Ascending aorta (tissue), 2 donors: ENCODE results near the gene YIF1B. TPM values are rescaled to one million over a fixed set of nuclear protein-coding genes. Genes with fewer than 3 reads are reported as not detected.

ENCODE experiments used
- DNase-seq, 2 donors: peaks; one replicate each; pipeline ENCODE4 v3.0.0-alpha.2; 2019; ENCODE audit warnings: low spot score in 2 of 2
- H3K27ac ChIP-seq, 2 donors: fragments of 200-600 bp; sonication (generic); one replicate each; pipeline ENCODE4 v1.5.1; 2016 to 2017; ENCODE audit warnings: mild to moderate bottlenecking in 1 of 2
- H3K27me3 ChIP-seq: fragments of 200-600 bp; sonication (generic); one replicate; pipeline ENCODE4 v1.5.1; 2017
- H3K36me3 ChIP-seq, 2 donors: fragments of 200-600 bp; sonication (generic); one replicate each; pipeline ENCODE4 v1.5.1; 2016
- H3K4me1 ChIP-seq, 2 donors: fragments of 200-600 bp; sonication (generic); one replicate each; pipeline ENCODE4 v1.5.1; 2016 to 2017; ENCODE audit warnings: mild to moderate bottlenecking in 1 of 2
- H3K4me3 ChIP-seq, 2 donors: fragments of 200-600 bp; sonication (generic); one replicate each; pipeline ENCODE4 v1.5.1; 2016 to 2017; ENCODE audit warnings: mild to moderate bottlenecking in 1 of 2
- H3K9me3 ChIP-seq, 2 donors: fragments of 200-600 bp; sonication (generic); one replicate each; pipeline ENCODE4 v1.5.1; 2016
- intact Hi-C: fragments of 100-400 bp; cut with DNase I; formaldehyde crosslinking; loops from one replicate; pipeline ENCODE4 v1.15.1; 2023
- total RNA-seq: library from RNA; depleted of rRNA; stranded (reverse); fragments of >200 nt; gene quantifications from one replicate; pipeline ENCODE4 v1.1.0, GENCODE V29; 2016
- TF ChIP-seq, protein P1 (sequence below), 3 experiments: fragments of 200-600 bp in 2 of 3; fragments of 450-650 bp in 1 of 3; sonication (generic) in 2 of 3; IDR thresholded peaks; one replicate each; pipeline ENCODE4 v1.5.1; 2016 to 2019; ENCODE audit warnings: antibody characterized with exemption in 3 of 3, mild to moderate bottlenecking in 1 of 3, moderate library complexity in 1 of 3

The YIF1B gene
- total RNA-seq, 1 donor from 2014 or later = 24.7 TPM

DNA sequence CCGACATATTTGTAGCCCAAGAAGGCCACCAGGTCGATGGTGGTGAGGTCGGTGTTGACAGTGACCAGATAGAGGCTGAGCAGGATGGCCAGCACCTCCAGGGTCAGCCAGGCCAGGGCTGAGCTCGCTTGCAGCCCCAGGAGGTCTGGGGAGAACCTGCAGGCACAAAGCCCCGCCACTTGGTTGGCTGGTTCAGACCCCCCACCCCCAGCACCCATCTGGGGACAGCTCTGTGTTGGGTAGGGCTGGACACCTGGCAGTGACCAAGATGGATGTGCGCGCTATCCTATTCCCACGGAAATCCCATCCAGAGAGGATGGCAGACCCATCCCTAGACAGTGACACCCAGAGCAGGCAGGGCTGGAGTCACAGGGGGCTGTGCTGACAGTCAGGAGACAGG, 8.2 kb downstream of the YIF1B start:
- H3K27ac ChIP-seq = no peak overlapping the region
- peaks cover 46 to 54% of the 10 kb centered on the region in 2 donors for H3K36me3 ChIP-seq
- DNase-seq = no peak
- intact Hi-C loops = no loop called here
- H3K4me3 ChIP-seq = no peak overlapping the region
- no peaks in the 10 kb centered on the region for H3K4me1 ChIP-seq
- TF ChIP-seq, protein P1, sequence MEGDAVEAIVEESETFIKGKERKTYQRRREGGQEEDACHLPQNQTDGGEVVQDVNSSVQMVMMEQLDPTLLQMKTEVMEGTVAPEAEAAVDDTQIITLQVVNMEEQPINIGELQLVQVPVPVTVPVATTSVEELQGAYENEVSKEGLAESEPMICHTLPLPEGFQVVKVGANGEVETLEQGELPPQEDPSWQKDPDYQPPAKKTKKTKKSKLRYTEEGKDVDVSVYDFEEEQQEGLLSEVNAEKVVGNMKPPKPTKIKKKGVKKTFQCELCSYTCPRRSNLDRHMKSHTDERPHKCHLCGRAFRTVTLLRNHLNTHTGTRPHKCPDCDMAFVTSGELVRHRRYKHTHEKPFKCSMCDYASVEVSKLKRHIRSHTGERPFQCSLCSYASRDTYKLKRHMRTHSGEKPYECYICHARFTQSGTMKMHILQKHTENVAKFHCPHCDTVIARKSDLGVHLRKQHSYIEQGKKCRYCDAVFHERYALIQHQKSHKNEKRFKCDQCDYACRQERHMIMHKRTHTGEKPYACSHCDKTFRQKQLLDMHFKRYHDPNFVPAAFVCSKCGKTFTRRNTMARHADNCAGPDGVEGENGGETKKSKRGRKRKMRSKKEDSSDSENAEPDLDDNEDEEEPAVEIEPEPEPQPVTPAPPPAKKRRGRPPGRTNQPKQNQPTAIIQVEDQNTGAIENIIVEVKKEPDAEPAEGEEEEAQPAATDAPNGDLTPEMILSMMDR (IDR thresholded peaks at IDR 0.05) = no peak
- H3K9me3 ChIP-seq = no peaks in the 10 kb centered on the region
- no peaks in the 10 kb centered on the region for H3K27me3 ChIP-seq

DNA sequence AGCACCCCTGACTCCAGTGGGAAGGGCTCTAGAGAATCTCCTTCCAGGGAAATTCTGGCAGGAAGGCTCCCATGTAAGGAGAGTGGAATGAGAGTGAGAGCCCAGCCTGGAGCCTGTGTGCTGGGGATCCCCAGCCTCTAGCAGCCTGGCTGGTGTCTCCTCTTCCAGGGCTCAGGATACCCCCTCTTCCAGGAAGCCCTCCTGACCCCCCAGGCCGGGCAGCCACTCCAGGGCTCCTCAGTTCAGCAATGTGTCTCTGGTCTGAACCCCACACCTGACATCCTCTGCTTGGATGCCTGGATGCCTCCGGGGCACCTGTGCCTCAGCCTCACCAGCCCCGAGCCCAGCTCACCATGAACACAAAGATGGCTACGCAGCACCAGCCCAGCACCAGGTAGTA, 8.7 kb downstream of the YIF1B start:
- no peaks in the 10 kb centered on the region for H3K27me3 ChIP-seq
- H3K9me3 ChIP-seq = no peaks in the 10 kb centered on the region
- TF ChIP-seq, protein P1 (IDR thresholded peaks at IDR 0.05) = no peak
- DNase-seq = no peak
- no peak overlapping the region for H3K27ac ChIP-seq
- H3K4me1 ChIP-seq = no peaks in the 10 kb centered on the region
- H3K36me3 ChIP-seq = peaks cover 46 to 54% of the 10 kb centered on the region in 2 donors
- intact Hi-C loops = no loop called here
- H3K4me3 ChIP-seq = no peak overlapping the region

DNA sequence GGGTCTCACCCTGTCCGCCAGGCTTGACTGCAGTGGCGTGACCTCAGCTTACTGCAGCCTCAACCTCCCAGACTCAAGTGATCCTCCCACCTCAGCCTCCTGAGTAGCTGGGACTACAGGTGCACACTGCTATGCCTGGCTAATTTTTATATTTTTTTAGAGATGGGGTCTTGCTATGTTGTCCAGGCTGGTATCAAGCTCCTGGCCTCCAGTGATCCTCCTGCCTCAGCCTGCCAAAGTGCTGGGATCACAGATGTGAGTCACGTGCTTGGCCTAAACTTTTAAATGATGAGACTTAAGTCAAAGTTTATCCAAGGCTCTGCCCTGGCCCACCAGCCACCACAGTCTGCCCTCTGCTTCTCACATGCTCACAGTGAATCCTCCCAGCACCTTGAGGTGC, 9.5 kb downstream of the YIF1B start:
- DNase-seq = no peak
- Histone ChIP-seq H3K9me3 (no peaks in the 10 kb centered on the region), H3K4me1 (no peaks in the 10 kb centered on the region), H3K4me3 (no peak overlapping the region), H3K27me3 (no peaks in the 10 kb centered on the region), H3K36me3 (peaks cover 46 to 54% of the 10 kb centered on the region in 2 donors), H3K27ac (no peak overlapping the region)
- TF ChIP-seq, protein P1 (IDR thresholded peaks at IDR 0.05) = no peak
- intact Hi-C loops = no loop called here

DNA sequence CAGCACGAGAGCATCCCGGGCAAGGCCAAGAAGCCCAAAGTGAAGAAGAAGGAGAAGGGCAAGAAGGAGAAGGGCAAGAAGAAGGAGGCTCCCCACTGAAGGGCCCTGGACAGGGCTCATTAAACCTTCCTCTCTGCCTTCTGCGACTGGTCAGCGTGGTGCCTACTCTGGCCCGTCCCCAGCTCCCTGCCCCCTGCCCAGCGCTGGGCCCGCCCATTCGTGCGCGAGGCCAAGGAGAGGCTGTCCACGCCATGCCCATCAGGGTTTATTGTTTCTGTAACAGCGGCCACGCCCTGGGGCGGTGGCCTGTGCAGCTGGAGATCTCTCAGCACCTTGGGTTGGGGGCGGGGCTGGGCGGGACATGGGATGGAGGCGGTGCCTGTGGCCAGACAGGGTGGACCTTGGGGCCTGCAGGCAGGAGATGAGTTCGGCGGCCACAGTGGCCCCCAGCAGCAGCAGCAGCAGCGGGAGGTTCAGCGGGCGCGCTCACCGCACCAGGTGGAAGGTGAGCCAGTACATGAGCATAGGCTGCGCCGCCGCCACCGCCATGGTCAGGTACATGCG, 10.8 kb downstream of the YIF1B start:
- H3K27ac ChIP-seq = no peak overlapping the region
- H3K36me3 ChIP-seq = peaks cover 46 to 54% of the 10 kb centered on the region in 2 donors
- H3K9me3 ChIP-seq = no peaks in the 10 kb centered on the region
- no peak overlapping the region for H3K4me3 ChIP-seq
- TF ChIP-seq, protein P1 (IDR thresholded peaks at IDR 0.05) = no peak
- no peak for DNase-seq
- H3K27me3 ChIP-seq = no peaks in the 10 kb centered on the region
- no peaks in the 10 kb centered on the region for H3K4me1 ChIP-seq
- intact Hi-C loops = no loop called here

DNA sequence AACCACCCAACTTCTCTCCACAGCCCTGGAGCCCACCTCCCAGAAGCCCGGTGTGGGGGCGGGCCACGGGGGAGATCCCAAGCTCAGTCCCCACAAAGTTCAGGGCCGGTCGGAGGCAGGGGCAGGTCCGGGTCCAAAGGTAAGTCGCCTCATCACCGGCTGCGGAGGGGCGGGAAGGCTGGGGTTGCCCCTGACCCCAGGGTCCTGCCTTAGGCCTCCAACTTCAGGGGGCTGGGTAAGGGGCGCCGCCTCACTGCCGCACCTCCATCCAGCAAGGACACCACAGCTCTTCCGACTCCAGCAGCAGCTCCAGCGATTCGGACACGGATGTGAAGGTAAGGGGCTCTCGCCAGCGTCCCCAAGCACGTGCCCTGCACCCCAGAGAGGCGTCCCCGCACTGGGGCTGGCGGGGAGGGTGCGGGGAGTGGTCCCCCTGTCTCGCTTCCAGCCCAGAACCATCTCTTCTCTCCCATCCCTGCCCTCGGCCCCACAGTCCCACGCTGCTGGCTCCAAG, 11.3 kb downstream of the YIF1B start:
- TF ChIP-seq, protein P1 (IDR thresholded peaks at IDR 0.05) = no peak
- peaks cover 46 to 52% of the 10 kb centered on the region in 2 donors for H3K36me3 ChIP-seq
- no peaks in the 10 kb centered on the region for H3K27me3 ChIP-seq
- no peak overlapping the region for H3K4me3 ChIP-seq
- no peaks in the 10 kb centered on the region for H3K9me3 ChIP-seq
- intact Hi-C loops = no loop called here
- H3K27ac ChIP-seq = no peak overlapping the region
- no peak for DNase-seq
- no peaks in the 10 kb centered on the region for H3K4me1 ChIP-seq
